Activated CD4-positive, alpha-beta T cell treated with anti-CD3 and anti-CD28 coated beads, Interleukin-2, amount 10 ng/mL, durations not matched to agents 7 days and 5 days (primary cell): ENCODE data around the gene CCDC7. TPM values are rescaled to one million over a fixed set of nuclear protein-coding genes. Genes with fewer than 3 reads are reported as not detected.
A peak's percentile ranks its signal among the peaks of the same experiment; 100 is the strongest.
"Not testable (repeated sequence)": the region's sequence is repeated elsewhere in the genome, so short reads cannot be mapped to it uniquely, and the experiment has no call there.

Experiments used
- CTCF ChIA-PET: fragments of 350-600 bp; sonication (Branson Sonifier 250); formaldehyde crosslinking; loops from one replicate; lab custom pipeline; 2021; ENCODE audit warnings: antibody characterized with exemption; lab: Charles Lee
- POLR2A ChIA-PET: fragments of 350-600 bp; sonication (Branson Sonifier 250); formaldehyde crosslinking; loops from one replicate; lab custom pipeline; 2021; ENCODE audit warnings: antibody characterized with exemption; lab: Charles Lee
- DNase-seq: peaks from one replicate; pipeline ENCODE4 v3.0.0-alpha.2; 2020
- H3K27ac Mint-ChIP-seq: one replicate; pipeline ENCODE4 v1.8.0; 2021; ENCODE audit warnings: mild to moderate bottlenecking, moderate library complexity, mixed read lengths
- H3K27me3 Mint-ChIP-seq: one replicate; pipeline ENCODE4 v1.8.0; 2021; ENCODE audit warnings: mixed read lengths
- H3K36me3 Mint-ChIP-seq: one replicate; pipeline ENCODE4 v1.8.0; 2021; ENCODE audit warnings: low read depth, mixed read lengths
- H3K4me1 Mint-ChIP-seq: one replicate; pipeline ENCODE4 v1.8.0; 2021; ENCODE audit warnings: mixed read lengths
- H3K4me3 Mint-ChIP-seq: one replicate; pipeline ENCODE4 v1.8.0; 2021; ENCODE audit warnings: mild to moderate bottlenecking, moderate library complexity, mixed read lengths
- H3K9me3 Mint-ChIP-seq: one replicate; pipeline ENCODE4 v1.8.0; 2021; ENCODE audit warnings: mixed read lengths
- total RNA-seq, 2 experiments: library from RNA; stranded (reverse); gene quantifications; one replicate each; pipeline ENCODE4 v1.2.3, GENCODE V29; 2021

The CCDC7 gene
- total RNA-seq = 10 to 100 TPM; 18.3 to 21.4 TPM

- ChIA-PET POLR2A (interaction anchor here (0.6 to 1.0 kb wide), 4 partner anchors 68 to 556 kb away, joined by 3 to 5 read pairs (median 4); no protein-coding TSS in a partner anchor), CTCF (interaction anchor here (0.6 to 1.8 kb wide), 4 partner anchors 10 to 765 kb away, joined by 3 to 7 read pairs (median 4); no protein-coding TSS in a partner anchor)
- H3K27me3 Mint-ChIP-seq = peaks cover 3% of the 10 kb centered on the region
- peak within 1 kb of the TSS; percentile 99 for H3K27ac Mint-ChIP-seq
- peak; percentile 86 for DNase-seq
- H3K4me3 Mint-ChIP-seq = peak within 1 kb of the TSS; percentile 96
- no peaks in the 10 kb centered on the region for H3K9me3 Mint-ChIP-seq
- peaks cover 14% of the 10 kb centered on the region for H3K4me1 Mint-ChIP-seq
- peaks cover 10% of the 10 kb centered on the region for H3K36me3 Mint-ChIP-seq
Observed at GRCh38 chr10:32445740-32446535, at the start of gene CCDC7. TSS of gene CCDC7 (plus strand) at chr10:32446140. CDS start at chr10:32451643, 5,503 bp downstream.

DNA sequence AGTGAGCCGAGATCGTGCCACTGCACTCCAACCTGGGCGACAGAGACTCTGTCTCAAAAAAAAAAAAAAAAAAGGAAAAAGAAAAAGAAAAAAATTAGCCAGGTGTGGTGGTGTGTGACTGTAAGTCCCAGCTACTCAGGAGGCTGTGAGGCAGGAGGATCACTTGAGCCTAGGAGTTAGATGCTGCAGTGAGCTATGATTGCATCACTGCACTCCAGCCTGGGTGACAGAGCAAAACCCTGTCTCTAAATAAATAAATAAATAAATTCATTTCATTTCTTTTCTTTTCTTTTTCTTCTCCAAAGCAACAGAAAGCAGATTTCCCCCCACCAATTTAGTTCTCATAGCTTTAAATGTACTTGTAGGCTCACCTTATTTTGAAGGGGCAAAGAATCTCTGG, 48.8 kb upstream of the CCDC7 start:
- H3K9me3 Mint-ChIP-seq, POLR2A ChIA-PET, H3K27me3 Mint-ChIP-seq, DNase-seq, H3K27ac Mint-ChIP-seq, H3K4me3 Mint-ChIP-seq, H3K36me3 Mint-ChIP-seq, H3K4me1 Mint-ChIP-seq: not testable (repeated sequence)
- CTCF ChIA-PET = interaction anchor here (1.0 kb wide), 1 partner anchor 19 kb away, joined by 3 read pairs; no protein-coding TSS in a partner anchor

DNA sequence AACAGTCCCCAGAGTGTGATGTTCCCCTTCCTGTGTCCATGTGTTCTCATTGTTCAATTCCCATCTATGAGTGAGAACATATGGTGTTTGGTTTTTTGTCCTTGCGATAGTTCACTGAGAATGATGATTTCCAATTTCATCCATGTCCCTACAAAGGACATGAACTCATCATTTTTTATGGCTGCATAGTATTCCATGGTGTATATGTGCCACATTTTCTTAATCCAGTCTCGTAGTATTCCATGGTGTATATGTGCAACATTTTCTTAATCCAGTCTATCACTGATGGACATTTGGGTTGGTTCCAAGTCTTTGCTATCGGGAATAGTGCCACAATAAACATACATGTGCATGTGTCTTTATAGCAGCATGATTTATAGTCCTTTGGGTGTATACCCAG, 46.2 kb upstream of the CCDC7 start:
- DNase-seq, POLR2A ChIA-PET, H3K36me3 Mint-ChIP-seq, CTCF ChIA-PET, H3K4me3 Mint-ChIP-seq, H3K27ac Mint-ChIP-seq, H3K27me3 Mint-ChIP-seq, H3K9me3 Mint-ChIP-seq, H3K4me1 Mint-ChIP-seq: not testable (repeated sequence)

DNA sequence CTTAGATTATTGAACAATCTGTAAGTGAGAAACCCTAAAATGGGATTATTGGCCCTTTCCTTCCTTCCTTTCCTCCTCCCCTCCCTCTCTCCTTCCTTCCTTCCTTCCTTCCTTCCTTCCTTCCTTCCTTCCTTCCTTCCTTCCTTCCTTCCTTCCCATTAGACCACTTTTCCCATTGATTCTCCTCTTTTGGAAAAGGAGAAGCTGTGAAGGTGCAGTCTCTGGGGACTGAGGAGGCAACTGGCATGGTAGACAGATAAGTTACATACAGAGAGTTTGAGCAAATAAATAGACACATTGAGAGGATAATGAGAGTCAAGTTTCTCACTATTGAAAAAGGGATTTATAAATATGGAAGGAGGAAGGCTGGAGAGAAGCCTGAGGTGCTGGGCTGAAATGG, 45.0 kb upstream of the CCDC7 start:
- no peaks in the 10 kb centered on the region for H3K4me1 Mint-ChIP-seq
- H3K27me3 Mint-ChIP-seq = no peaks in the 10 kb centered on the region
- no peaks in the 10 kb centered on the region for H3K36me3 Mint-ChIP-seq
- POLR2A ChIA-PET = no interaction called here
- no peak overlapping the region for H3K27ac Mint-ChIP-seq
- CTCF ChIA-PET = interaction anchor here (0.6 kb wide), 1 partner anchor 14 kb away, joined by 3 read pairs; no protein-coding TSS in a partner anchor
- H3K9me3 Mint-ChIP-seq = no peaks in the 10 kb centered on the region
- no peak for DNase-seq
- no peak overlapping the region for H3K4me3 Mint-ChIP-seq

DNA sequence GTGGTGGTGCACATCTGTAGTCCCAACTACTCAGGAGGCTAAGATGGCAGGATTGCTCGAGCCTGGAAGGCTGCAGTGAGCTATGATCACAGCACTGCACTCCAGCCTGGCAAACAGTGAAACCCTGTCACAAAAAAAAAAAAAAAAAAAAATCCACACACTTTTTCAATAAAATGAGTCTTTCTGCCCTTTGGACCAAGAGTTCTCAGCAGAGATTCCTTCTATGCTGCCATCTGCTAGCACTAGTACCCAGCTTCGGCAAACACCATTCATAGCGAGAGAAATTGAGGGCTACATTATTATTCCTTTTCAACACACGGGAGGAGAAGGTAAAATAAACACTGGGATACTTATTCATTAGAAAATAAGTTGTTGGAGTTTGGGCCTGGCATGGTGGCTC, 43.4 kb upstream of the CCDC7 start:
- Mint-ChIP-seq H3K4me1 (no peaks in the 10 kb centered on the region), H3K9me3 (peaks cover 3% of the 10 kb centered on the region), H3K4me3 (no peak overlapping the region), H3K27ac (no peak overlapping the region), H3K36me3 (no peaks in the 10 kb centered on the region), H3K27me3 (no peaks in the 10 kb centered on the region)
- POLR2A ChIA-PET = no interaction called here
- DNase-seq = no peak
- CTCF ChIA-PET = no interaction called here

DNA sequence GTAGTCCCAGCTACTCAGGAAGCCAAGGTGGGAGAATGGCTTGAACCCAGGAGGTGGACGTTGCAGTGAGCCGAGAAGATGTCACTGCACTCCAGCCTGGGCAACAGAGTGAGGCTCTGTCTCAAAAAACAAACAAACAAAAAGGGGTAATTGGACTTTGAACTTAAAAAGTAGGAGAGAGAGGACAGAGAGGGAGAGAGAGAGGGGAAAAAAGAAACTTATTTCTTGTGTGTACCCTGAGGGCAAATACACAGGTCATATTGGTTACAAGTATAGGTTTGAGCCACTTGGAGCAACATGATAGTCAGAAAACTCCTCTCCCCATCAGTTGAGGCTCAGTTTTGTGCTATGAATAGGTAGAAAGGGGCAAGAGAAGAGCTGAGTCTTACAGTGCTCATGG, 42.8 kb upstream of the CCDC7 start:
- H3K27me3 Mint-ChIP-seq = no peaks in the 10 kb centered on the region
- H3K4me1 Mint-ChIP-seq = no peaks in the 10 kb centered on the region
- ChIA-PET POLR2A (no interaction called here), CTCF (no interaction called here)
- H3K4me3 Mint-ChIP-seq = no peak overlapping the region
- no peak for DNase-seq
- H3K36me3 Mint-ChIP-seq = no peaks in the 10 kb centered on the region
- H3K27ac Mint-ChIP-seq = no peak overlapping the region
- H3K9me3 Mint-ChIP-seq = peaks cover 5% of the 10 kb centered on the region

DNA sequence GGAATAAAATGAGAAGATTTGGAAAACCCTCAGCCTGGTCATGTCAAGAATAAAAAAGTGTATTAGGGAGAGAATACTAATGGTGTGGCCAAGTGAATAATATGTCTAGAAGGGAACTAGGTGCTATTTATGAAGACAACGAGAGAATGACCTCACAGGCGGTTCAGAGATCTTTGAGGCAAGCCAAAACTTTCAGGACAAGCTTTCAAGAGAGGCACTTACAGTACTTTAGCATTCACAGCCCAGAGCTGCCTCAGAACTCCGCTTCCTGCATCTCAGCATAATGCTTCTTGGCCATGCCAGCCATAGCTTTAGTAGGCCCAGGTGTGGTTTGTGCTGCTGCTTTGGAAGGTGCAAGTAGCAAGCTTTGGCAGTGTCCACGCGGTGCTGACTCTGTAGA, 37.2 kb upstream of the CCDC7 start:
- no peaks in the 10 kb centered on the region for H3K36me3 Mint-ChIP-seq
- H3K9me3 Mint-ChIP-seq = peaks cover 5% of the 10 kb centered on the region
- ChIA-PET POLR2A (interaction anchor here (0.6 kb wide), 1 partner anchor 13 kb away, joined by 3 read pairs; no protein-coding TSS in a partner anchor), CTCF (no interaction called here)
- no peak for DNase-seq
- no peak overlapping the region for H3K4me3 Mint-ChIP-seq
- H3K27me3 Mint-ChIP-seq = no peaks in the 10 kb centered on the region
- H3K4me1 Mint-ChIP-seq = peaks cover 4% of the 10 kb centered on the region
- H3K27ac Mint-ChIP-seq = no peak overlapping the region

DNA sequence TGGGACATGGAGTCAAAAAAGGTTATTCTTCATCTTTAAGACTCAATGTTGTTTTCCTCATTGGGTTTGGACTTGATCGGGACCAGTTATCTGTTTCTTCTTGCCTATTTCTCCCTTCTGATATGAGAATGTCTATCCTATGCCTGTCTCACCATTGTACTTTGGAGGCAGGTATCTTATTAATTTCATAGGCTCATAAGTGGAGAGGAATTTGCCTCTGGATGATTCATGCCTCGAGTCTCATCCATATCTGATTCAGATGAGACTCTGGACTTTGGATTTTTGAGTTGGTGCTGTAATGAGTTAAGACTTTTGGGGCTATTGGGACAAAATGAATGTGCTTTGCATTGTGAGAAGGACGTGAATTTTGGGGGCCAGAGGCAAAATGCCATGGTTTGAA, 36.2 kb upstream of the CCDC7 start:
- Mint-ChIP-seq H3K9me3 (peaks cover 5% of the 10 kb centered on the region), H3K4me1 (peaks cover 6% of the 10 kb centered on the region), H3K4me3 (no peak overlapping the region), H3K36me3 (no peaks in the 10 kb centered on the region), H3K27me3 (no peaks in the 10 kb centered on the region), H3K27ac (no peak overlapping the region)
- DNase-seq = no peak
- ChIA-PET POLR2A (no interaction called here), CTCF (no interaction called here)

- no peak overlapping the region for H3K4me3 Mint-ChIP-seq
- no peaks in the 10 kb centered on the region for H3K27me3 Mint-ChIP-seq
- H3K36me3 Mint-ChIP-seq = no peaks in the 10 kb centered on the region
- H3K9me3 Mint-ChIP-seq = peaks cover 5% of the 10 kb centered on the region
- H3K4me1 Mint-ChIP-seq = peaks cover 6% of the 10 kb centered on the region
- DNase-seq = no peak
- ChIA-PET CTCF (no interaction called here), POLR2A (no interaction called here)
- H3K27ac Mint-ChIP-seq = no peak overlapping the region
Observed at GRCh38 chr10:32410569-32410968, 35.4 kb upstream of the CCDC7 start.

GRCh38 chr10:32411797-32412498, 34.0 kb upstream of the CCDC7 start:
- Mint-ChIP-seq H3K4me1 (peaks cover 6% of the 10 kb centered on the region), H3K27ac (no peak overlapping the region), H3K27me3 (no peaks in the 10 kb centered on the region), H3K9me3 (peaks cover 5% of the 10 kb centered on the region), H3K36me3 (no peaks in the 10 kb centered on the region), H3K4me3 (no peak overlapping the region)
- POLR2A ChIA-PET = no interaction called here
- DNase-seq = no peak
- CTCF ChIA-PET = no interaction called here

DNA sequence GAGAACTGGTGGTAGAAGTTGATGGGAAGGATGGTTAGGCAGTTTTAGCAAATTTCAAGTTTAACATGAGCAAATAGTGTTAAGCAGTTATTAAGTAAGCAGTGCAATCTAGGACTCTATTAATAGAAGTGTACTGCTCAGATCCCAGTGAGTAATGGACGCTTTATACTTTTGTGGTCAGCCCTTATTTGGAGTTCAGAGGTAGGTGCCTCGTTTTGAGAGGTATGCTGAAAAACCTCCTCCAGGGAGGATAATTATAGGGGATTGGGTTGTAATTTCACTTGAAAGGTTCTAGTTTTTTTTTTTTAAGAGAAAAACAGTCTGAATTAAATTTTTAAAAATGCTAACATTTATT, 33.5 kb upstream of the CCDC7 start:
- POLR2A ChIA-PET = no interaction called here
- H3K27ac Mint-ChIP-seq = no peak overlapping the region
- CTCF ChIA-PET = no interaction called here
- DNase-seq = no peak
- H3K4me1 Mint-ChIP-seq = peaks cover 6% of the 10 kb centered on the region
- no peak overlapping the region for H3K4me3 Mint-ChIP-seq
- peaks cover 3% of the 10 kb centered on the region for H3K9me3 Mint-ChIP-seq
- H3K27me3 Mint-ChIP-seq = no peaks in the 10 kb centered on the region
- H3K36me3 Mint-ChIP-seq = no peaks in the 10 kb centered on the region

- Mint-ChIP-seq H3K27me3 (no peaks in the 10 kb centered on the region), H3K4me1 (peaks cover 6% of the 10 kb centered on the region), H3K4me3 (no peak overlapping the region), H3K36me3 (no peaks in the 10 kb centered on the region), H3K27ac (no peak overlapping the region), H3K9me3 (no peaks in the 10 kb centered on the region)
- POLR2A ChIA-PET = no interaction called here
- CTCF ChIA-PET = interaction anchor here (0.8 kb wide), 1 partner anchor 36 kb away, joined by 3 read pairs; no protein-coding TSS in a partner anchor
- DNase-seq = no peak
Observed at GRCh38 chr10:32413513-32413912, 32.4 kb upstream of the CCDC7 start.

GRCh38 chr10:32415361-32415760, 30.6 kb upstream of the CCDC7 start:
- CTCF ChIA-PET = interaction anchor here (0.5 to 0.7 kb wide), 4 partner anchors 17 to 620 kb away, joined by 3 to 4 read pairs (median 4); no protein-coding TSS in a partner anchor
- Mint-ChIP-seq H3K36me3 (no peaks in the 10 kb centered on the region), H3K27me3 (no peaks in the 10 kb centered on the region), H3K27ac (no peak overlapping the region), H3K4me1 (peaks cover 6% of the 10 kb centered on the region), H3K9me3 (no peaks in the 10 kb centered on the region), H3K4me3 (no peak overlapping the region)
- POLR2A ChIA-PET = no interaction called here
- no peak for DNase-seq
